HFF-Myc (cell line): ENCODE results near the gene CHMP2A.

ENCODE experiments used
- DNase-seq: peaks from one replicate; pipeline ENCODE4 v3.0.0-alpha.2; 2011; ENCODE audit warnings: low read depth; ENCODE audit errors: extremely low read depth
- H3K4me3 ChIP-seq: replicated peaks from 2 replicates; pipeline ENCODE4 v1.5.1; 2011; ENCODE audit warnings: low read depth, mild to moderate bottlenecking, control low read depth, low read length
- TF ChIP-seq, protein P1 (sequence below): IDR thresholded peaks from 2 replicates; pipeline ENCODE4 v1.5.1; 2012; ENCODE audit warnings: mild to moderate bottlenecking, low read depth, low read length, control low read depth; ENCODE audit errors: missing control alignments

CHMP2A gene

DNA sequence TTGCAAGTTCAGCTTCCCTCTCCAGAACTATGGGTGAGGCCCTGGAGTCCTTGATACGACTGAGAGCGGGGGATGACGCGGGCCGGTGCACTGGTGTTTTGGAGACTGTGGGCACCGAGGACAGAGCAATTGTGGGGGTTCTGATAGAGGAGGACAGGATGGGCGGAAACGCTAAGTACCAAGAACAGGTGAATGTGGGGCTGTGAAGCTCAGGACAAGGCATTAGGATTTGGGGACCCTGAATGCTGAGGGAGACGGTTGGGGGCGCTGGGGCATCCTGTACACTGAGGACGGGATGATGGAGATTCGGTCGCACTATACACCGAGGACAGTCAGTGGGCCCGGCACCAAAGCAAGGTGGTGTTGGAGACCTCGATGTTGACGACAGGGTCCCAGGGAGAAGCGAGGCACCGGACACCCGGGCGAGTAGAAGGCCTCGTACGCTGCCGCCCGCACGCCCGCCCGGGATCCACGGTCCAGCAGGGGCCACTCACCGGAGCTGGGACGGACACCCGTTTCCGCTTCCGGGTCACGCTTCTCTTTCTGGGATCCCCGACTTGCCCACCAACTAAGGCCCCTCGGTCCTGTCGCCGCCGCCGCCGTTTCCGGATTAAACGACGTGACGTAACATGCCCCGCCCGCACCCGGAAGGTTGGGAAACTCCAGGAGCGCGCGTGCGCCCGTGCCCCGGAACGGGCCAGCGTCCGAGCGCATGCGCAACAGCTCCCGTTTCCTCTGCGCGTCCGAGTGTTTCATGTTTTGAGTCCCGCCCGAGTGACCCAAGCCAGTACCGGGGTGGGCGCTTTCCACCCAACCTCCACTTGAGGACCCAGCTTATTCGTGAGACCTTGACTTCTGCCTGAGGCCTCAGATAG is at the start of gene CHMP2A:
TSS of gene CHMP2A (minus strand) at position 612 of the 875 bp plus-strand sequence. CDS start 893 bp downstream, outside the sequence.
- TF ChIP-seq, protein P1, sequence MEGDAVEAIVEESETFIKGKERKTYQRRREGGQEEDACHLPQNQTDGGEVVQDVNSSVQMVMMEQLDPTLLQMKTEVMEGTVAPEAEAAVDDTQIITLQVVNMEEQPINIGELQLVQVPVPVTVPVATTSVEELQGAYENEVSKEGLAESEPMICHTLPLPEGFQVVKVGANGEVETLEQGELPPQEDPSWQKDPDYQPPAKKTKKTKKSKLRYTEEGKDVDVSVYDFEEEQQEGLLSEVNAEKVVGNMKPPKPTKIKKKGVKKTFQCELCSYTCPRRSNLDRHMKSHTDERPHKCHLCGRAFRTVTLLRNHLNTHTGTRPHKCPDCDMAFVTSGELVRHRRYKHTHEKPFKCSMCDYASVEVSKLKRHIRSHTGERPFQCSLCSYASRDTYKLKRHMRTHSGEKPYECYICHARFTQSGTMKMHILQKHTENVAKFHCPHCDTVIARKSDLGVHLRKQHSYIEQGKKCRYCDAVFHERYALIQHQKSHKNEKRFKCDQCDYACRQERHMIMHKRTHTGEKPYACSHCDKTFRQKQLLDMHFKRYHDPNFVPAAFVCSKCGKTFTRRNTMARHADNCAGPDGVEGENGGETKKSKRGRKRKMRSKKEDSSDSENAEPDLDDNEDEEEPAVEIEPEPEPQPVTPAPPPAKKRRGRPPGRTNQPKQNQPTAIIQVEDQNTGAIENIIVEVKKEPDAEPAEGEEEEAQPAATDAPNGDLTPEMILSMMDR, result no peak
- H3K4me3 ChIP-seq, result peak within 1 kb of the TSS; percentile 63
- peak; percentile 87 for DNase-seq

DNA sequence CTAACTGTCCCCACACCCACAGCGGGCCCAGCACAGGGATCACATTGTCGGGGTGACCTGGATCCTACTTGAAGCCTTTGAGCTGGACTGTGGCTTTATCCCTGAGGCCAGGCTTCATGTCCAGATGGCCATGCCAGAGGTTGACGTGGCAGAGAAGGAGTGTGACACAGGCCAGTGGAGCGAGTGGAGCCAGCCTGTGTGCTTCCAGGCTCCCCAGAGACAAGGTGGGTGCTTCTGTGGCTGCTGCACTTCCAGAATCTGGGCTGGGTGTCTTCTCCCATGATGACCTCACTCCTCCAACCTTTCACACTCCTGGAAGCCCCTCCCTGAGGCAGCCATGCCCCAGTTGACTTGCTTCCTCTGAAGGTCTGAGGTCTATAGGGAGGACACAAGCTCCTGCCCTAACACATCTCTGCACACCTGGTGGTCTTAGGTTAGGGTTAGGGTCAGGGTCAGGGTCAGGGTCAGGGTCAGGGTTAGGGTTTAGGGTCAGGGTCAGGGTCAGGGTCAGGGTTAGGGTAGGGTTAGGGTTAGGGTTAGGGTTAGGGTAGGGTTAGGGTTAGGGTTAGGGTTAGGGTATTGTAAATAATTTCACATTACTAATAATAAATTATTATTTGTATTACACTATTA is 31.3 kb upstream of the CHMP2A start:
- H3K4me3 ChIP-seq, result no peak overlapping the region
- DNase-seq, result no peak
- TF ChIP-seq, protein P1, result no peak

DNA sequence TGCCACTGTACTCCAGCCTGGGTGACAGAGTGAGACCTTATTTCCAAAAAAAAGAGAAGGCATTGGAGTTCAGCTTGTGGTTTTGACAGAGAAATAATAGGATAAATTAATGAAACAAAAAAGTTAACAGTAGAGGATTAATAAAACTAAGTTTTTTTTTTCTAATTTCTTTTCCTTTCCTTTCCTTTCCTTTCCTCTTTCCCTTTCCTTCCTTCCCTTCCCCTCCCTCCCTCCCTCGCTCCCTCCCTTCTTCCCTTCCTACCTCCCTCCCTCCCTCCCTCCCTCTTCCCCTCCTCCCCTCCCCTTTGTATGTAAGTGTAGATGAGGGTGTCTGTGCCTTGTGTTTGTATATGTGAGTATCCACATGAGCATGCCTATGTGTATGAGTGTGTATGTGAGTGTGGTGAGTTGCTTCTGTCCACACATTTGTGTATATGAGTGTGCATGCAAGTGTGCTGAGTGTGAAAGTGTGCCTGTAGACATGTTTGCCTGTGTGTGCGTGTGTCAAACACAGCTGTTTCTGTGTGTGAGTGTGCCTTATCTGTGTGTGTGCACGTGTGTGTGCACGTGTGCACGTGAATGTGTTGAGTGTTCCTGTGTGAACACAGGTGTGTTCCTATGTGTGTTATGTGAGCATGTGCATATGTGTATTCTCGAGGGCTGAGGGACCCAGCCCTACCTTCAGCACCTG is 30.7 kb upstream of the CHMP2A start:
- H3K4me3 ChIP-seq, result no peak overlapping the region
- no peak for DNase-seq
- TF ChIP-seq, protein P1, result no peak

DNA sequence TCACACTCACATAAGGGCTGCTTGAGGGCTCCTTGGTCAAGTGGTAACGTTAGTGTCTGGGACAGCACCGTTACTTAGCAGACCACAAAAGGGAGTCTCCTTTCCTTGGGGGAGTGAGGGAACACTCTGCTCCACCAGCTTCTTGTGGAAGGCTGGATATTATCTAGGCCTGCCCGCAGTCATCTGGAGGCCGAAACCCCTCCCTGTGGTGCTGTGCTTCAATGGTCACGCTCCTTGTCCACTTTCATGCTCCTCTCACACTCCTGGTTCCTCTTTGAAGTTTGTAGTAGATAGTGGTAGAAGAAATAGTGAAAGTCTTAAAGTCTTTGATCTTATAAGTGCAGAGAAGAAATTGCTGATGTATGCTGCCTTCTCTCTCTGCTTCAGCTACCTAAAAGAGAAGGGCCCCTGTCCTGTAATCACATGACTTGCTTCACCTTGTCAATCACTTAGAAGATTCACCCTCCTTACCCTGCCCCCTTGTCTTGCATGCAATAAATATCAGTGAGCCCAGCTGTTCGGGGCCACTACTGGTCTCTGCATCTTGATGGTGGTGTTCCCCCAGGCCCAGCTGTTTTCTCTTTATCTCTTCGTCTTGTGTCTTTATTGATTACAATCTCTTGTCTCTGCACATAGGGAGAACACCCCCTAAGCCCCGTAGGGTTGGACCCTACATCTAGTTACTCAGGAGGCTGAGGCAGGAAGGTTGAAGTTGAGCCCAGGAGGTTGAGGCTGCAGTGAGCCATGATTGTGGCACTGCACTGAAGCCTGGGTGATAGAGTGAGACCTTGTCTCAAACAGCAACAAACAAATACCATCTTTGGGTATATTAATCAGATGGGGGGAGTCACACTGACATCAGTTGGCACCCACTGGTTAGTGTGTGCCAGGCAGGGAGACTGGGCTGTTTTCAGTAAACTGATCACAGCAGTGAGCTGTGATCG is 29.9 kb upstream of the CHMP2A start:
- no peak overlapping the region for H3K4me3 ChIP-seq
- DNase-seq, result no peak
- TF ChIP-seq, protein P1, result no peak

DNA sequence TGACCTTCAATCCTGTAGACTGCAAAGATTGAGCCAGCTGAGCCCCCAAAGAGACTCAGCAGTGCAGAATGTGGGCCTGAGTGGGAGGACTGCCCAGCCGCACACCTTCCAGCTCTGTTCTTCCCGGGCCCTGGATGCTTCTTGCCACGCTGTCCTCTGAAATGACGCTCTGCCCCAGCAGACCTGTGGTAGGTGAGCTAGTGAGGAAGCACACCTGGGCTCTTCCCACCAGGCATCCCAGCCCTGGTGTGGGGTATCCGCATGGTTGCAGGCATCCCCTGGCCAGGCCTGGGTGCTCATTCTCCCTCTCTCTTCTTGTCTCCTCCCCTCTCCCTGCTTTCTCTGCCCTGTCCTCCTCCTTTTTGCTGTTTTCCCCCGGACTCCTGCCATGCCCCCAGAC is 28.1 kb upstream of the CHMP2A start:
- no peak overlapping the region for H3K4me3 ChIP-seq
- TF ChIP-seq, protein P1, result no peak
- no peak for DNase-seq
